ENCODE measurements around the gene NARF. TPM values are rescaled to one million over a fixed set of nuclear protein-coding genes. Genes with fewer than 3 reads are reported as not detected.

NARF gene
- total and polyA plus RNA-seq, 2 experiments from 2014 or later = 43.9 to 91.8 TPM

DNA sequence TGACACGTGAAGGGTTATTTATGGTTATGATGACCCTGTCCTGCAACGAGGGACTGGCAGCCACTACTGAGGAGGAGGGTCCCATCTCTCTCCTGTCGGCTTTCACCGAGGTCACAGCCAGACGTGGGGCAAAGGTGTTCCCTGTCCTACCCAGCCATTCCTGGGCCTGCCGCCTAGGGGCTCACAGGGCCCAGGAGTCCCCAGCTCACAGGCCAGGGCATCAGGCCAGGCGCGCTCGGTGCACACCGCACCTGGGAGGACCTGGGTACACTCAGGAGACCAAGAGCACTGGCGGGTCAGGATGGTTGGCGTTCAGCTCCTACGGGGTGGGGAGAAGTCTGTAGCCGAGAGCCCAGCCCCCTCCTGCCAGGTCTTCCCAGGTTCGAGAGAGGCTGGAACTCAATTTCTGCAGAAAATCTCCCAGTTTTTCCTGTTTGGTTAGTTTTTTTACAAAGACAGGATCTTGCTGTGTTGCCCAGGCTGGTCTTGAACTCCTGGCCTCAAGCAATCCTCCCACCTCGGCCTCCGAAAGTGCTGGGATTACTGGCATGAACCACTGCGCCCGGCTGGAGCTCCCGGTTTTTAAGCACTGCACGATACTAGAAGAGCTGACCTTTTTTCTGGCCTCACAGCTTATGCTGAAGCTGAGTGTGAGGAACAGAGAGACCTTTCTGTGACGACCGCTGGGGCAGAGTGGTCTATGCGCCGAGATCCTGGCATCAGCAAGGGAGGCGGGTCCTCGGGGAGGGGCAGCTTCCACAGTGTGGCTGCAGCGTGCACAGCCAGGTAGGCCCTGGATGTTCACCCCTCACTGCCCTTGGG, 15.7 kb upstream of the NARF start:
- no peaks in the 10 kb centered on the region for H3K4me1 ChIP-seq (ENCODE audit: insufficient read depth)
- WGBS (ENCODE audit: low lambda C conversion rate, missing lambda C conversion rate) = 95% methylated on average over 28 of the region's 28 CpGs
- H3K36me3 ChIP-seq (replicated peaks; ENCODE audit: insufficient read depth, low read depth) = no peaks in the 10 kb centered on the region
- H3K79me2 ChIP-seq = no peaks in the 10 kb centered on the region
- no peaks in the 10 kb centered on the region for H3K9me2 ChIP-seq (replicated peaks; ENCODE audit: insufficient read depth)
- no peaks in the 10 kb centered on the region for H3K27me3 ChIP-seq
- no peak for DNase-seq (ENCODE audit: low spot score)
- no peak overlapping the region for H3K4me3 ChIP-seq
- TF ChIP-seq, protein P1, sequence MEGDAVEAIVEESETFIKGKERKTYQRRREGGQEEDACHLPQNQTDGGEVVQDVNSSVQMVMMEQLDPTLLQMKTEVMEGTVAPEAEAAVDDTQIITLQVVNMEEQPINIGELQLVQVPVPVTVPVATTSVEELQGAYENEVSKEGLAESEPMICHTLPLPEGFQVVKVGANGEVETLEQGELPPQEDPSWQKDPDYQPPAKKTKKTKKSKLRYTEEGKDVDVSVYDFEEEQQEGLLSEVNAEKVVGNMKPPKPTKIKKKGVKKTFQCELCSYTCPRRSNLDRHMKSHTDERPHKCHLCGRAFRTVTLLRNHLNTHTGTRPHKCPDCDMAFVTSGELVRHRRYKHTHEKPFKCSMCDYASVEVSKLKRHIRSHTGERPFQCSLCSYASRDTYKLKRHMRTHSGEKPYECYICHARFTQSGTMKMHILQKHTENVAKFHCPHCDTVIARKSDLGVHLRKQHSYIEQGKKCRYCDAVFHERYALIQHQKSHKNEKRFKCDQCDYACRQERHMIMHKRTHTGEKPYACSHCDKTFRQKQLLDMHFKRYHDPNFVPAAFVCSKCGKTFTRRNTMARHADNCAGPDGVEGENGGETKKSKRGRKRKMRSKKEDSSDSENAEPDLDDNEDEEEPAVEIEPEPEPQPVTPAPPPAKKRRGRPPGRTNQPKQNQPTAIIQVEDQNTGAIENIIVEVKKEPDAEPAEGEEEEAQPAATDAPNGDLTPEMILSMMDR (IDR thresholded peaks at IDR 0.05; ENCODE audit: poor library complexity) = no peak
- TF ChIP-seq EZH2phosphoT487 (IDR thresholded peaks at IDR 0.05; ENCODE audit: low read depth, severe bottlenecking, unreplicated experiment) = no peak
- H3K9me3 ChIP-seq (ENCODE audit: low read depth) = no peaks in the 10 kb centered on the region
- H3K27ac ChIP-seq = no peak overlapping the region
- H3K4me2 ChIP-seq = no peak overlapping the region
- no peak overlapping the region for H2AFZ ChIP-seq
- H4K20me1 ChIP-seq (ENCODE audit: insufficient read depth, poor library complexity, severe bottlenecking) = no peaks in the 10 kb centered on the region

DNA sequence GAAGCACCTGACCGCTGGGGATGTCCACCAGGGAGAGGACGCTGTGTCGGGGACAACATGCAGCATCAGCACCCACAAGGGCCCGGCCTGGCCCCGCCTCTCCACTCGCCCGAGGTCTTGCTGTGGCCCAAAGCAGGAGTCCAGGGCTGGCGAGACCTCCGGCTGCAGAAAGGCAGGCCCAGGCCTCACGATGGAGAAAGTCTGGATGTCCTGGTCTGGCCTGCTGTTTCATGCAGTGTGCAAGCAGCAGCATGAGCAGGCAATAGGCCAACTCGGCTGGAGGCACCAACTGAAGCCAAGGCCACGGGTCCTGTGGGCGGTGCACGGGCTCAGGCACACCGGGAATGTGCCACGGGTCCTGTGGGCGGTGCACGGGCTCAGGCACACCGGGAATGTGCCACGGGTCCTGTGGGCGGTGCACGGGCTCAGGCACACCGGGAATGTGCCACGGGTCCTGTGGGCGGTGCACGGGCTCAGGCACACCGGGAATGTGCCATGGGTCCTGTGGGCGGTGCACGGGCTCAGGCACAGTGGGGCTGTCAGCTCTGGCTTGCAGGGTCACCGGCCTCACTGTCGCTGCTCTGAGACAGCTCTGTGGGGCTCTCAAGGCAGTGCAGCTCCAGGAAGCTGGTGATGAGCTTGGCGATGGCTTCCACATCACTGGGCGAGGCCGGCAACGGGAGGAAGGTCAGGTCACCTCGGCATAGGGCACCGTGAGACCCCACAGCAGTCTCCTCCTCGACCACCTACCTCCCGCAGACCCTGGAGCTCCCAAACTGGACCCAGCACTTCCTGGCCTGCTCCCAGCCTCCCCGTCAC, 14.9 kb upstream of the NARF start:
- no peaks in the 10 kb centered on the region for H3K27me3 ChIP-seq
- no peak overlapping the region for H3K27ac ChIP-seq
- no peaks in the 10 kb centered on the region for H3K9me3 ChIP-seq (ENCODE audit: low read depth)
- no peak for DNase-seq (ENCODE audit: low spot score)
- no peak overlapping the region for H2AFZ ChIP-seq
- H4K20me1 ChIP-seq (ENCODE audit: insufficient read depth, poor library complexity, severe bottlenecking) = no peaks in the 10 kb centered on the region
- 96% methylated on average over 20 of the region's 40 CpGs for WGBS (ENCODE audit: low lambda C conversion rate, missing lambda C conversion rate)
- H3K9me2 ChIP-seq (replicated peaks; ENCODE audit: insufficient read depth) = no peaks in the 10 kb centered on the region
- H3K4me1 ChIP-seq (ENCODE audit: insufficient read depth) = no peaks in the 10 kb centered on the region
- H3K4me3 ChIP-seq = no peak overlapping the region
- TF ChIP-seq EZH2 (IDR thresholded peaks at IDR 0.05; ENCODE audit: borderline replicate concordance) (no peak), EZH2phosphoT487 (IDR thresholded peaks at IDR 0.05; ENCODE audit: low read depth, severe bottlenecking, unreplicated experiment) (no peak)
- TF ChIP-seq, protein P1 (IDR thresholded peaks at IDR 0.05; ENCODE audit: poor library complexity) = no peak
- H3K4me2 ChIP-seq = no peak overlapping the region
- H3K36me3 ChIP-seq (replicated peaks; ENCODE audit: insufficient read depth, low read depth) = no peaks in the 10 kb centered on the region
- H3K79me2 ChIP-seq = no peaks in the 10 kb centered on the region

DNA sequence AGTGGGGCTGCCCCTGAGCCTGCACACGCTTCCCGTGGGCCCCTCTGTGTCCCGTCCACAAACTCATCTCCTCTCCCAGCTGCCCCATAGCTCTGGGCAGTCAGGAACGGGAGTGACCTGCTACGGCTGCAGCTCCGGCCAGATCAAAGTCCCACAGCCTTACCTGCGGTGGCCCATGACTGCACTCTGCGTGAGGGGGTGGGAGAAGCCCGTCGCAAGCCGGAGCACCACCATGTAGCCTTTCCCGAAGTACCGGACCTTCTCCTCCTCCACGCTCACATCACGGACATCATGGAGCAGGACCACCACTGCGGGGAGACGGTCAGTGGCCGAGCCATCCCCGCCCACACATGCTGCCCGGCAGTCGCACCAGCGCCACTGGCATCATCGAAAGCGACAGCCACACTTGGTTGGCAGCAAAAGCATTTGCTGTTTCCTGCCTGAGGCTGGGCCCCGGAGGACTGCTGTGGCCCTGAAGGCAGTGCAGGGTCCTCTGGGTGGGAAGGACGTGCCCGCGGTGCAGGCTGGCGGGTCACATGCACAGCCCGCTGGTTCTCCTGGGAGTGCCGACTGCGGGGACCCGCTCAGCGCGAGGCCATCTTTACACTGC, 14.2 kb upstream of the NARF start:
- Histone ChIP-seq H3K36me3 (replicated peaks; ENCODE audit: insufficient read depth, low read depth) (no peaks in the 10 kb centered on the region), H4K20me1 (ENCODE audit: insufficient read depth, poor library complexity, severe bottlenecking) (no peaks in the 10 kb centered on the region), H3K79me2 (peaks cover 7% of the 10 kb centered on the region), H3K27ac (no peak overlapping the region), H3K9me3 (ENCODE audit: low read depth) (no peaks in the 10 kb centered on the region), H3K4me2 (no peak overlapping the region), H3K9me2 (replicated peaks; ENCODE audit: insufficient read depth) (no peaks in the 10 kb centered on the region), H3K4me3 (no peak overlapping the region), H2AFZ (no peak overlapping the region), H3K4me1 (ENCODE audit: insufficient read depth) (peaks cover 5% of the 10 kb centered on the region), H3K27me3 (no peaks in the 10 kb centered on the region)
- TF ChIP-seq, protein P1 (IDR thresholded peaks at IDR 0.05; ENCODE audit: poor library complexity) = no peak
- TF ChIP-seq EZH2phosphoT487 (IDR thresholded peaks at IDR 0.05; ENCODE audit: low read depth, severe bottlenecking, unreplicated experiment) = no peak
- no peak for TF ChIP-seq EZH2 (IDR thresholded peaks at IDR 0.05; ENCODE audit: borderline replicate concordance)
- 93% methylated on average over 35 of the region's 35 CpGs for WGBS (ENCODE audit: low lambda C conversion rate, missing lambda C conversion rate)
- no peak for DNase-seq (ENCODE audit: low spot score)
